Loucy (cell line): Measurements from ENCODE around the gene CXCR5.

Experiments used
- H2AFZ ChIP-seq: fragments of 200-600 bp; sonication (generic); 2 replicates; pipeline ENCODE4 v1.6.0; 2016; ENCODE audit warnings: antibody characterized with exemption, mild to moderate bottlenecking, low read length, moderate library complexity
- H3F3A ChIP-seq: fragments of 200-600 bp; 2 replicates; pipeline ENCODE4 v1.6.0; 2016; ENCODE audit warnings: antibody characterized with exemption, low read depth, mild to moderate bottlenecking
- H3K27me3 ChIP-seq: fragments of 200-600 bp; sonication (generic); 2 replicates; pipeline ENCODE4 v1.6.1; 2014; ENCODE audit warnings: low read length, mild to moderate bottlenecking; ENCODE audit not compliant: insufficient read depth, poor library complexity, severe bottlenecking
- H3K36me3 ChIP-seq: fragments of 200-600 bp; sonication (generic); 2 replicates; pipeline ENCODE4 v1.6.1; 2016; ENCODE audit warnings: low read length; ENCODE audit not compliant: insufficient read depth
- H3K4me1 ChIP-seq: fragments of 200-600 bp; sonication (generic); 2 replicates; pipeline ENCODE4 v1.5.1; 2014; ENCODE audit warnings: low read length, mild to moderate bottlenecking; ENCODE audit not compliant: insufficient read depth, poor library complexity, severe bottlenecking
- H3K4me2 ChIP-seq: fragments of 200-600 bp; sonication (generic); 2 replicates; pipeline ENCODE4 v1.6.0; 2014; ENCODE audit warnings: antibody characterized with exemption, low read length, low read depth, mild to moderate bottlenecking; ENCODE audit not compliant: poor library complexity, severe bottlenecking
- H3K4me3 ChIP-seq: fragments of 200-600 bp; sonication (generic); 2 replicates; pipeline ENCODE4 v1.5.1; 2014; ENCODE audit warnings: low read length, mild to moderate bottlenecking, mixed read lengths; ENCODE audit not compliant: poor library complexity, severe bottlenecking
- H3K79me2 ChIP-seq: fragments of 200-600 bp; sonication (generic); 2 replicates; pipeline ENCODE4 v1.6.1; 2014; ENCODE audit warnings: low read length; ENCODE audit not compliant: insufficient read depth
- H3K9ac ChIP-seq: fragments of 200-600 bp; sonication (generic); 2 replicates; pipeline ENCODE4 v1.6.0; 2014; ENCODE audit warnings: mild to moderate bottlenecking, low read depth, low read length, moderate library complexity; ENCODE audit not compliant: poor library complexity, severe bottlenecking
- H3K9me2 ChIP-seq: fragments of 200-600 bp; sonication (generic); replicated peaks from 2 replicates; pipeline ENCODE4 v1.6.1; 2016; ENCODE audit warnings: low read depth, low read length, mixed read lengths
- H3K9me3 ChIP-seq: fragments of 200-600 bp; sonication (generic); 2 replicates; pipeline ENCODE4 v1.6.1; 2014; ENCODE audit warnings: mild to moderate bottlenecking, antibody characterized with exemption, low read length, low read depth; ENCODE audit not compliant: insufficient read depth
- H4K20me1 ChIP-seq: fragments of 200-600 bp; sonication (generic); 2 replicates; pipeline ENCODE4 v1.6.0; 2014; ENCODE audit warnings: antibody characterized with exemption, low read length, mild to moderate bottlenecking; ENCODE audit not compliant: insufficient read depth, poor library complexity, severe bottlenecking
- EZH2phosphoT487 ChIP-seq: fragments of 200-600 bp; IDR thresholded peaks from 2 replicates; pipeline ENCODE4 v1.6.1; 2018; ENCODE audit warnings: antibody characterized with exemption, mild to moderate bottlenecking, moderate library complexity, borderline replicate concordance
- TF ChIP-seq, protein P1 (sequence below): fragments of 200-600 bp; sonication (generic); conservative IDR thresholded peaks from 2 replicates; pipeline ENCODE4 v1.5.1; 2014; ENCODE audit warnings: mild to moderate bottlenecking, antibody characterized with exemption, low read length

CXCR5 gene

GRCh38 chr11:118918128-118918685 is 34.5 kb downstream of the CXCR5 start:
- H4K20me1 ChIP-seq: peaks cover 6% of the 10 kb centered on the region
- peaks cover 93% of the 10 kb centered on the region for H3K4me1 ChIP-seq
- no peaks in the 10 kb centered on the region for H3K27me3 ChIP-seq
- H3K9ac ChIP-seq: peak overlapping the region; percentile 66
- no peaks in the 10 kb centered on the region for H3K36me3 ChIP-seq
- no peaks in the 10 kb centered on the region for H3K9me2 ChIP-seq
- no peaks in the 10 kb centered on the region for H3K9me3 ChIP-seq
- peaks cover 82% of the 10 kb centered on the region for H3K79me2 ChIP-seq
- H3K4me2 ChIP-seq: peak overlapping the region; percentile 77
- no peak for TF ChIP-seq EZH2phosphoT487
- TF ChIP-seq, protein P1, sequence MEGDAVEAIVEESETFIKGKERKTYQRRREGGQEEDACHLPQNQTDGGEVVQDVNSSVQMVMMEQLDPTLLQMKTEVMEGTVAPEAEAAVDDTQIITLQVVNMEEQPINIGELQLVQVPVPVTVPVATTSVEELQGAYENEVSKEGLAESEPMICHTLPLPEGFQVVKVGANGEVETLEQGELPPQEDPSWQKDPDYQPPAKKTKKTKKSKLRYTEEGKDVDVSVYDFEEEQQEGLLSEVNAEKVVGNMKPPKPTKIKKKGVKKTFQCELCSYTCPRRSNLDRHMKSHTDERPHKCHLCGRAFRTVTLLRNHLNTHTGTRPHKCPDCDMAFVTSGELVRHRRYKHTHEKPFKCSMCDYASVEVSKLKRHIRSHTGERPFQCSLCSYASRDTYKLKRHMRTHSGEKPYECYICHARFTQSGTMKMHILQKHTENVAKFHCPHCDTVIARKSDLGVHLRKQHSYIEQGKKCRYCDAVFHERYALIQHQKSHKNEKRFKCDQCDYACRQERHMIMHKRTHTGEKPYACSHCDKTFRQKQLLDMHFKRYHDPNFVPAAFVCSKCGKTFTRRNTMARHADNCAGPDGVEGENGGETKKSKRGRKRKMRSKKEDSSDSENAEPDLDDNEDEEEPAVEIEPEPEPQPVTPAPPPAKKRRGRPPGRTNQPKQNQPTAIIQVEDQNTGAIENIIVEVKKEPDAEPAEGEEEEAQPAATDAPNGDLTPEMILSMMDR: no peak
- H3K4me3 ChIP-seq: peak overlapping the region; percentile 63
- no peak overlapping the region for H2AFZ ChIP-seq
- H3F3A ChIP-seq: 0 out of 2 replicates have a peak, but pooled peaks cover 4% of the 10 kb centered on the region

DNA sequence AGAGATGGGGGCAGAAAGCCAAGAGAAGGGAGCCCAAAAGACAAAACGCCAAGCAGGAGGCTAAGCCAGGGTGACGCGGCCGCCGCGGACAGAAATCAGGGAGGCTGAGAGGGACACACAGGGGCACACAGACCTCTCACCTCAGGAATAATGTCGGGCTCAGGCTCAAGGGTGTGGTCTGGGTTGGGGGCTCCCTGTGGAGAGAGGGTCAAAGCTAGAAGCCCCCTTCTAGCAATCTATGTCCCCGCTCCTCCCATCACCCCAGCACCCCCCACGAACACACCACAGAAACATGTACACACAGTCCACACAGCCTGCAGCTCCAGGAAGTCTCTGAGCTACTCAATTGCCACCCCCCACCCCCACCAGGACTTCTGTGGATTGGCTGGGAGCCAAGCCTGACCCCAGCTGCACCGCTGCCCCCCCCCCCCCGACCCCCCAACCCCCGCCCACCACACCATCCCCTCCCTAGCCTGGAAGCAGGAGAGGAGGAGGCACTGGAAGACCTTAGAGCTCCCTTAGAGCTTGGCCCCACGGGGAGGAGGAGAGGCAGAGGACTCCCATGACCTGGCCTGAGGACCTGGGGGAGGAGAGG is 35.1 kb downstream of the CXCR5 start:
- H3K4me1 ChIP-seq: peaks cover 95% of the 10 kb centered on the region
- peaks cover 10% of the 10 kb centered on the region for H4K20me1 ChIP-seq
- no peak overlapping the region for H2AFZ ChIP-seq
- H3K9me2 ChIP-seq: no peaks in the 10 kb centered on the region
- H3K36me3 ChIP-seq: no peaks in the 10 kb centered on the region
- H3K9me3 ChIP-seq: no peaks in the 10 kb centered on the region
- H3K4me3 ChIP-seq: peak overlapping the region; percentile 64
- H3K9ac ChIP-seq: peak overlapping the region; percentile 66
- TF ChIP-seq, protein P1: no peak
- no peak for TF ChIP-seq EZH2phosphoT487
- H3K4me2 ChIP-seq: peak overlapping the region; percentile 78
- H3K27me3 ChIP-seq: no peaks in the 10 kb centered on the region
- H3F3A ChIP-seq: 0 out of 2 replicates have a peak, but pooled peaks cover 4% of the 10 kb centered on the region
- H3K79me2 ChIP-seq: peaks cover 88% of the 10 kb centered on the region

DNA sequence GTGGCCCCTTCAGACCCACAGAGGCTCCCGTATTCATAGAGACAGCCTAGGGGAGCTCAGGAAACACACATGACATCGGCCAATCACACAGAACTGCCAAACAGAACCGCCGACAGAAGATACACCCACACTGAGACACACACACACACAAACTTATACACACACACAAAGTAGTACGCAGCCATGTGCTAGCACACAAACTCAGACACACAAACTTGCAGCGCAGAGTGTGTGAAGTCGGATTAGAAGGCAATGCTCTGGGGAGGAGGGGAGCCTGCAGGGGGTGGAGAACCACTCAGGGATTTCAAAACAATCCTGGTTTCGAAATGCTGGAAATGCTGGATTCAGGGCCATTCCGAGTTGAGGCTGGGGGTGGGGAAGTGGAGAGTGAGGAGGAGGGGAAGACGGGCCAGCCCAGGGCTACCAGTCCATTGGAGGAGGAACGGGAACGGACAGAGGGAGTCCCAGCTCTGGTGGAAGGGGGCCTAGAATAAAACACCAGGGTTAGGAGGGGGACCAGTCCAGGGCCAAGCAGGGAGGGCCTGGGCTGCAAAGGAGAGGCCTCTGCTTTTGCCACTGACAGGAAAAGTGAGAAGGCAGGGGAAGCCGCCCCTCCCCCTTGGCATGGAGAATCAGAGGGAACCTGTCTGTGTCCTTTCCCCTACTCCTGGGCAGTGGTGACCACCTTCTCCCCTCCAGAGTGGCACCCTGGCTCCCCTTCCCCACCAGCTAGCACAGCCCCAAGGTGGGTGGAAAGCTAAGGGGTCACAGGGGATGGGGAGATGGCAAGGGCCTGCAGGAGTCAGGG is 37.6 kb downstream of the CXCR5 start:
- Histone ChIP-seq H4K20me1 (peaks cover 15% of the 10 kb centered on the region), H3K79me2 (peaks cover 89% of the 10 kb centered on the region), H3K4me3 (peak overlapping the region; percentile 92), H3K9me2 (no peaks in the 10 kb centered on the region), H3K27me3 (no peaks in the 10 kb centered on the region), H3K9me3 (no peaks in the 10 kb centered on the region), H2AFZ (no peak overlapping the region), H3K36me3 (no peaks in the 10 kb centered on the region), H3K4me2 (peak overlapping the region; percentile 85), H3K4me1 (peaks cover 78% of the 10 kb centered on the region), H3F3A (no peaks in the 10 kb centered on the region), H3K9ac (peak overlapping the region; percentile 86)
- TF ChIP-seq, protein P1: no peak
- TF ChIP-seq EZH2phosphoT487: no peak
